ENCODE results near the gene NSG1. TPM values are rescaled to one million over a fixed set of nuclear protein-coding genes. Genes with fewer than 3 reads are reported as not detected.
A peak's percentile ranks its signal among the peaks of the same experiment; 100 is the strongest.

NSG1 gene
- total RNA-seq, 8 experiments from 2014 or later, result 1.5 to 200 (median 163) TPM

- H3K4me1 ChIP-seq (replicated peaks in 1 of 2), result peaks cover 11 to 13% of the 10 kb centered on the region in 2 donors
- 72 to 100% (median 93%) methylated on average over 2 to 9 of the region's 13 CpGs for WGBS, 10 experiments
- in situ Hi-C loops (cut with MboI; ENCODE audit: low pct_unique_long_range_greater_than_20kb in 2 of 9, low sequenced_read_pairs in 9 of 9, unreplicated experiment in 9 of 9), result no loop called here
Measured at GRCh38 chr4:4425119-4425690, 38.3 kb downstream of the NSG1 start.

GRCh38 chr4:4425696-4426095 lies 38.8 kb downstream of the NSG1 start:
- Histone ChIP-seq H3K27ac (no peak overlapping the region), H3K4me3 (no peak overlapping the region), H3K4me1 (replicated peaks in 1 of 2) (peaks cover 11 to 13% of the 10 kb centered on the region in 2 donors)
- in situ Hi-C loops (cut with MboI; ENCODE audit: low pct_unique_long_range_greater_than_20kb in 2 of 9, low sequenced_read_pairs in 9 of 9, unreplicated experiment in 9 of 9), result no loop called here
- ATAC-seq (replicated peaks in 6 of 8), result no peak
- 80 to 100% (median 97%) methylated on average over 1 to 3 of the region's 7 CpGs; no CpG with 5 or more reads in 6 of the 10 experiments for WGBS, 10 experiments

More at GRCh38 chr4:4425119-4425690, 38.3 kb downstream of the NSG1 start:
- ATAC-seq (replicated peaks in 6 of 8), result no peak
- Histone ChIP-seq H3K4me3 (no peak overlapping the region), H3K27ac (no peak overlapping the region)

GRCh38 chr4:4426511-4427120 lies 39.7 kb downstream of the NSG1 start:
- Histone ChIP-seq H3K27ac (no peak overlapping the region), H3K4me1 (replicated peaks in 1 of 2) (peaks cover 11 to 13% of the 10 kb centered on the region in 2 donors), H3K4me3 (no peak overlapping the region)
- 28 to 100% (median 71%) methylated on average over 2 to 6 of the region's 11 CpGs; no CpG with 5 or more reads in 5 of the 10 experiments for WGBS, 10 experiments
- no peak for ATAC-seq (replicated peaks in 6 of 8)
- in situ Hi-C loops (cut with MboI; ENCODE audit: low pct_unique_long_range_greater_than_20kb in 2 of 9, low sequenced_read_pairs in 9 of 9, unreplicated experiment in 9 of 9), result no loop called here

GRCh38 chr4:4427121-4427870 lies 40.4 kb downstream of the NSG1 start:
- Histone ChIP-seq H3K27ac (no peak overlapping the region), H3K4me3 (no peak overlapping the region), H3K4me1 (replicated peaks in 1 of 2) (peaks cover 11 to 13% of the 10 kb centered on the region in 2 donors)
- in situ Hi-C loops (cut with MboI; ENCODE audit: low pct_unique_long_range_greater_than_20kb in 2 of 9, low sequenced_read_pairs in 9 of 9, unreplicated experiment in 9 of 9), result no loop called here
- WGBS, 10 experiments, result 73 to 100% (median 87%) methylated on average over 2 to 9 of the region's 12 CpGs; no CpG with 5 or more reads in 1 of the 10 experiments
- no peak for ATAC-seq (replicated peaks in 6 of 8)

GRCh38 chr4:4427886-4428285 lies 41.0 kb downstream of the NSG1 start:
- no peak for ATAC-seq (replicated peaks in 6 of 8)
- in situ Hi-C loops (cut with MboI; ENCODE audit: low pct_unique_long_range_greater_than_20kb in 2 of 9, low sequenced_read_pairs in 9 of 9, unreplicated experiment in 9 of 9), result no loop called here
- 59 to 93% (median 78%) methylated on average over 1 to 5 of the region's 5 CpGs; no CpG with 5 or more reads in 3 of the 10 experiments for WGBS, 10 experiments
- Histone ChIP-seq H3K27ac (no peak overlapping the region), H3K4me3 (no peak overlapping the region), H3K4me1 (replicated peaks in 1 of 2) (peaks cover 11 to 13% of the 10 kb centered on the region in 2 donors)

GRCh38 chr4:4428966-4429875 lies 42.3 kb downstream of the NSG1 start:
- peak in 5 of 8 experiments; percentile 38 to 81 (median 67) for ATAC-seq (replicated peaks in 6 of 8)
- peaks cover 2 to 4% of the 10 kb centered on the region in 2 donors for H3K4me1 ChIP-seq (replicated peaks in 1 of 2)
- no peak overlapping the region for H3K27ac ChIP-seq
- H3K4me3 ChIP-seq, result no peak overlapping the region
- 17 to 100% (median 86%) methylated on average over 2 to 9 of the region's 10 CpGs; no CpG with 5 or more reads in 1 of the 10 experiments for WGBS, 10 experiments
- in situ Hi-C loops (cut with MboI; ENCODE audit: low pct_unique_long_range_greater_than_20kb in 2 of 9, low sequenced_read_pairs in 9 of 9, unreplicated experiment in 9 of 9), result no loop called here

- in situ Hi-C loops (cut with MboI; ENCODE audit: low pct_unique_long_range_greater_than_20kb in 2 of 9, low sequenced_read_pairs in 9 of 9, unreplicated experiment in 9 of 9), result no loop called here
- Histone ChIP-seq H3K4me1 (replicated peaks in 1 of 2) (no peaks in the 10 kb centered on the region), H3K4me3 (no peak overlapping the region), H3K27ac (no peak overlapping the region)
- ATAC-seq (replicated peaks in 6 of 8), result peak; percentile 84 to 97 (median 96)
- 50 to 100% (median 74%) methylated on average over 1 to 3 of the region's 7 CpGs; no CpG with 5 or more reads in 1 of the 10 experiments for WGBS, 10 experiments
Measured at GRCh38 chr4:4430492-4431195, 43.7 kb downstream of the NSG1 start.

GRCh38 chr4:4432341-4433125 lies 45.6 kb downstream of the NSG1 start:
- no peak for ATAC-seq (replicated peaks in 6 of 8)
- 71 to 98% (median 92%) methylated on average over 1 to 8 of the region's 11 CpGs for WGBS, 10 experiments
- H3K4me3 ChIP-seq, result no peak overlapping the region
- H3K4me1 ChIP-seq (replicated peaks in 1 of 2), result no peaks in the 10 kb centered on the region
- H3K27ac ChIP-seq, result no peak overlapping the region
- in situ Hi-C loops (cut with MboI; ENCODE audit: low pct_unique_long_range_greater_than_20kb in 2 of 9, low sequenced_read_pairs in 9 of 9, unreplicated experiment in 9 of 9), result no loop called here

GRCh38 chr4:4433941-4434340 lies 47.0 kb downstream of the NSG1 start:
- in situ Hi-C loops (cut with MboI; ENCODE audit: low pct_unique_long_range_greater_than_20kb in 2 of 9, low sequenced_read_pairs in 9 of 9, unreplicated experiment in 9 of 9), result no loop called here
- no peak overlapping the region for H3K27ac ChIP-seq

GRCh38 chr4:4436244-4436823 lies 49.4 kb downstream of the NSG1 start:
- 60 to 100% (median 96%) methylated on average over 1 to 2 of the region's 2 CpGs; no CpG with 5 or more reads in 2 of the 10 experiments for WGBS, 10 experiments
- Histone ChIP-seq H3K27ac (no peak overlapping the region), H3K4me1 (replicated peaks in 1 of 2) (no peaks in the 10 kb centered on the region), H3K4me3 (no peak overlapping the region)
- no peak for ATAC-seq (replicated peaks in 6 of 8)
- in situ Hi-C loops (cut with MboI; ENCODE audit: low pct_unique_long_range_greater_than_20kb in 2 of 9, low sequenced_read_pairs in 9 of 9, unreplicated experiment in 9 of 9), result no loop called here

More at GRCh38 chr4:4433941-4434340, 47.0 kb downstream of the NSG1 start:
- Histone ChIP-seq H3K4me3 (no peak overlapping the region), H3K4me1 (replicated peaks in 1 of 2) (no peaks in the 10 kb centered on the region)
- no peak for ATAC-seq (replicated peaks in 6 of 8)
- 67 to 100% (median 89%) methylated on average over 1 to 3 of the region's 4 CpGs; no CpG with 5 or more reads in 4 of the 10 experiments for WGBS, 10 experiments

GRCh38 chr4:4437798-4438470 lies 51.0 kb downstream of the NSG1 start:
- Histone ChIP-seq H3K4me3 (no peak overlapping the region), H3K4me1 (replicated peaks in 1 of 2) (no peaks in the 10 kb centered on the region), H3K27ac (no peak overlapping the region)
- in situ Hi-C loops (cut with MboI; ENCODE audit: low pct_unique_long_range_greater_than_20kb in 2 of 9, low sequenced_read_pairs in 9 of 9, unreplicated experiment in 9 of 9), result no loop called here
- 80 to 100% (median 97%) methylated on average over 2 to 7 of the region's 13 CpGs for WGBS, 10 experiments
- ATAC-seq (replicated peaks in 6 of 8), result no peak

Measured in motor neuron (in vitro differentiated cells).